Chondrocyte (in vitro differentiated cells): Measurements from ENCODE around the gene SUCLA2. TPM values are rescaled to one million over a fixed set of nuclear protein-coding genes. Genes with fewer than 3 reads are reported as not detected.
A peak's percentile ranks its signal among the peaks of the same experiment; 100 is the strongest.

Experiments
- DNase-seq: peaks from one replicate; pipeline ENCODE4 v3.0.0; 2021; ENCODE audit warnings: mixed read lengths, low spot score
- H3K27ac Mint-ChIP-seq: one replicate; pipeline ENCODE4 v1.8.0; 2021; ENCODE audit warnings: mild to moderate bottlenecking, moderate library complexity, mixed read lengths; ENCODE audit not compliant: unreplicated experiment
- H3K27me3 Mint-ChIP-seq: 2 replicates; pipeline ENCODE4 v1.8.0; 2021; ENCODE audit warnings: low read depth, mixed read lengths
- H3K36me3 Mint-ChIP-seq: 2 replicates; pipeline ENCODE4 v1.8.0; 2021; ENCODE audit warnings: low read depth, mixed read lengths
- H3K4me1 Mint-ChIP-seq: 2 replicates; pipeline ENCODE4 v1.8.0; 2021; ENCODE audit warnings: low read depth, mild to moderate bottlenecking, mixed read lengths
- H3K4me3 Mint-ChIP-seq: one replicate; pipeline ENCODE4 v1.8.0; 2021; ENCODE audit warnings: mild to moderate bottlenecking, moderate library complexity, mixed read lengths; ENCODE audit not compliant: unreplicated experiment
- H3K9me3 Mint-ChIP-seq: 2 replicates; pipeline ENCODE4 v1.8.0; 2021; ENCODE audit warnings: low read depth, mixed read lengths
- CTCF ChIP-seq: fragments of 200-600 bp; sonication (generic); IDR thresholded peaks from 2 replicates; pipeline ENCODE4 v1.5.0; 2021; ENCODE audit warnings: antibody characterized with exemption, mild to moderate bottlenecking, moderate library complexity
- long read RNA-seq: library from polyadenylated mRNA; stranded (forward); transcript quantifications from one replicate; pipeline ENCODE4 v2.0.0, GENCODE V29; 2021
- total RNA-seq: library from RNA; stranded (reverse); gene quantifications from 3 replicates; pipeline ENCODE4 v1.2.1, GENCODE V29; 2021

The SUCLA2 gene
- 33.0 to 46.8 TPM (median 35.7 TPM) in 3 replicates for total RNA-seq
- long read RNA-seq, transcript SUCLA2-219 (11 exons, 2,111 nt) = major isoform, 89 of 110 reads
- long read RNA-seq, partial matches to known transcripts = 2 of 110 reads
- long read RNA-seq, other reads (novel, unspliced or antisense) = 17 of 110 reads

GRCh38 chr13:48001114-48001881 is at the start of gene SUCLA2:
Gene SUCLA2 (minus strand): TSS chr13:48001273. CDS start chr13:48001269, 4 bp downstream.
- peak; percentile 26 for TF ChIP-seq CTCF
- Mint-ChIP-seq H3K36me3 (no peaks in the 10 kb centered on the region), H3K4me1 (peaks cover 32% of the 10 kb centered on the region), H3K4me3 (peak within 1 kb of the TSS; percentile 97), H3K27ac (peak within 1 kb of the TSS; percentile 85), H3K9me3 (no peaks in the 10 kb centered on the region), H3K27me3 (no peaks in the 10 kb centered on the region)
- peak; percentile 96 for DNase-seq

DNA sequence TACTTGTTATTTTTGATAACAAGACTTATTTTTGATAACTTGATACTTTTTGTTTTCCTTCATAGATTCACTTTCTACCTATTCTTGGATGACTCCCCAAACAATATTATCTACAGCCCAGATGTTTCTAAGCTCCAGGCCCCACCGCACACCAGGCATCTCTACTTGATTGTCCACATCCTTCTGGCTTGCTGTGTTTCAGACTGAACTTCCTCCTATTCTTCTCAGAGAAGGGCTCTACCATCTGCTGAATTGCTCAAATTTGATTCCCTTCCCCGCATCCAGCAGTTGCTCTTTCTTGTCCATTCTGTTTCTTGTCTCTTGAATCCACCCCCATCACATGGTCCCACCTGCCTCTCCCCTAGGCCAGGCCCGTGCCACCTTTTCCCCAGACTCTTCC is 49.5 kb upstream of the SUCLA2 start:
- H3K36me3 Mint-ChIP-seq = peaks cover 16% of the 10 kb centered on the region
- no peak for DNase-seq
- no peaks in the 10 kb centered on the region for H3K9me3 Mint-ChIP-seq
- no peak for TF ChIP-seq CTCF
- no peaks in the 10 kb centered on the region for H3K27me3 Mint-ChIP-seq
- no peak overlapping the region for H3K27ac Mint-ChIP-seq
- no peaks in the 10 kb centered on the region for H3K4me1 Mint-ChIP-seq
- no peak overlapping the region for H3K4me3 Mint-ChIP-seq

GRCh38 chr13:48043789-48044503 is 42.9 kb upstream of the SUCLA2 start:
- Mint-ChIP-seq H3K4me1 (peaks cover 32% of the 10 kb centered on the region), H3K9me3 (no peaks in the 10 kb centered on the region), H3K36me3 (no peaks in the 10 kb centered on the region), H3K27me3 (no peaks in the 10 kb centered on the region), H3K4me3 (no peak overlapping the region), H3K27ac (peak overlapping the region; percentile 85)
- DNase-seq = no peak
- TF ChIP-seq CTCF = no peak

DNA sequence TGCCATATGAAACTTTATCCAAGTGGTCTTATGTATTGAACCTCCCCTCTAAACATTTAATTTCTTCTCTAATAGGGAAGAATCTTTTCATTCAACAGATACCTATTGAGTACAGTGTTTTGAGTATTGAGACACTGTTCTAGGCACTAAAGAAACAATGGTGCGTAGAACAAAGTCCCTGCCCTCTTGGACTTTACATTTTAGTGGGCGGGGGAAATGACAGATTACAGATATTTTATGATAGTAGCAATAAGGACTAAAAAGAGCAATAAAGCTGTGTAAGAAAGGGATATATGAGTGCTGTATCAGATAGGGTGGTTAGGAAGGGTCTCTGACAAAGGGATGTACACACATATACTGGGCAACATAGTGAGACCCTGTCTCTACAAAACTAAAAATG is 41.8 kb upstream of the SUCLA2 start:
- Mint-ChIP-seq H3K27ac (peak overlapping the region; percentile 85), H3K4me1 (peaks cover 42% of the 10 kb centered on the region), H3K36me3 (no peaks in the 10 kb centered on the region)

More for the DNA sequence above, 41.8 kb upstream of the SUCLA2 start:
- no peaks in the 10 kb centered on the region for H3K27me3 Mint-ChIP-seq
- H3K9me3 Mint-ChIP-seq = no peaks in the 10 kb centered on the region
- DNase-seq = no peak
- TF ChIP-seq CTCF = no peak
- H3K4me3 Mint-ChIP-seq = no peak overlapping the region
